Thymus (tissue), 11 donors: ENCODE data around the gene ILK. TPM values are rescaled to one million over a fixed set of nuclear protein-coding genes. Genes with fewer than 3 reads are reported as not detected.

ENCODE experiments used
- DNase-seq, 9 donors: peaks; one replicate each; pipeline ENCODE4 v3.0.0-alpha.2; 2013; ENCODE audit warnings: low spot score in 9 of 9, low read depth in 6 of 9, missing footprints in 1 of 9
- H3K27ac ChIP-seq, 2 donors: one replicate each; pipeline ENCODE4 v1.5.1; 2013; ENCODE audit warnings: control low read depth in 1 of 2, low read depth in 1 of 2, low read length in 1 of 2, mild to moderate bottlenecking in 1 of 2, moderate library complexity in 1 of 2
- H3K27me3 ChIP-seq, 2 donors: one replicate each; pipeline ENCODE4 v1.5.1; 2013; ENCODE audit warnings: low read length in 1 of 2; ENCODE audit not compliant: control insufficient read depth in 2 of 2, insufficient read depth in 1 of 2
- H3K36me3 ChIP-seq, 2 donors: one replicate each; pipeline ENCODE4 v1.5.1; 2013; ENCODE audit warnings: low read length in 1 of 2, mild to moderate bottlenecking in 1 of 2, moderate library complexity in 1 of 2; ENCODE audit not compliant: control insufficient read depth in 2 of 2, insufficient read depth in 2 of 2
- H3K4me1 ChIP-seq, 2 donors: one replicate each; pipeline ENCODE4 v1.5.1; 2013; ENCODE audit warnings: low read length in 2 of 2; ENCODE audit not compliant: control insufficient read depth in 2 of 2, insufficient read depth in 2 of 2
- H3K4me3 ChIP-seq, 2 donors: one replicate each; pipeline ENCODE4 v1.5.1; 2013; ENCODE audit warnings: low read length in 2 of 2, control low read depth in 1 of 2, mild to moderate bottlenecking in 1 of 2
- H3K9me3 ChIP-seq, 2 donors: one replicate each; pipeline ENCODE4 v1.5.1; 2013; ENCODE audit warnings: low read length in 1 of 2, mild to moderate bottlenecking in 1 of 2; ENCODE audit not compliant: control insufficient read depth in 2 of 2, insufficient read depth in 1 of 2
- WGBS: extraction: QIAGEN DNeasy Blood & Tissue Kit; methylation state at CpG from one replicate; pipeline ENCODE4 v1.1.7; 2013; 5-methylcytosine and 5-hydroxymethylcytosine counted together
- polyA plus RNA-seq: library from polyadenylated mRNA; stranded (reverse); fragments of 200-250 nt; gene quantifications from one replicate; pipeline ENCODE4 v1.2.3, GENCODE V29; 2013
- total RNA-seq: library from RNA; stranded (reverse); fragments of 120-200 nt; gene quantifications from one replicate; pipeline ENCODE4 v1.2.4, GENCODE V29; 2013
- donor health status: healthy.

ILK gene
- total and polyA plus RNA-seq, 2 donors, result 68.6 to 74.6 TPM

DNA sequence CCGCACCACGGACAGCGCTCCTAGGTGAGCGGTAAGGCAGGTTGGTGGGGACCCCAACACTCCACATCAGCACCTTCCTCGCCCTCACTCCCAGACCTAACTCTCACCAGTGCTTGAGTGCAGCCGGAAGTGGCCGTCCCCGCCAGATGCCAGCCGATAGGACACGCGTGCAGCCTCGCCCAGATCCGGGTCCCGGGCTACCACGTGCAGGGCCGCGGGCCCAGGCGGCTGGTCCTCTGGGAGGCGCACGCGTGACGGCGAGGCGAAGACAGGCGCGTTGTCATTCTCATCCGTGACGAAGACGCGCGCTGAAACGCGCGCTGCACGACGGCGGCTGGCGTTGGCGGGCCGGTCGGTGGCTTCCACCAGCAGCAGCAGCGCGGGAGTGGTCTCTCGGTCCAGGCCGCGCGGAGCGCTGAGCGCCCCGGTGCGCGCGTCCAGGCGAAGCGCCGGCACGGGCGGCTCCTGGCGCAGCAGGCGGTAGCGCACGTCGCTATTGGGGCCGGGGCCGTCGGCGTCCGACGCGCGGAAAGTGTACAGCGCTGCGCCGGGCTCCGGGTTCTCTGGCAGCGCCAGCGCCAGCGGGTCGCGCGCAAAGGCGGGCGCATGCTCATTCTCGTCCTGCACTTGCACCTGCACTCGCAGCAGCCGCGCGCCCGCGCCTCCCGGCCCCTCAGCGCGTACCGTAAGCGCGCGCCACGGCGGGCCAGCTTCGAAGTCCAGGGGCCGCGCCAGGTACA lies 26.5 kb downstream of the ILK start:
- H3K4me3 ChIP-seq, result no peak overlapping the region
- peaks cover 5 to 7% of the 10 kb centered on the region in 2 donors for H3K4me1 ChIP-seq
- H3K9me3 ChIP-seq, result no peaks in the 10 kb centered on the region
- DNase-seq, result no peak
- H3K27ac ChIP-seq, result no peak overlapping the region
- no peaks in the 10 kb centered on the region for H3K27me3 ChIP-seq
- H3K36me3 ChIP-seq, result peaks cover 19 to 29% of the 10 kb centered on the region in 2 donors
- WGBS, result 95% methylated on average over 102 of the region's 102 CpGs

DNA sequence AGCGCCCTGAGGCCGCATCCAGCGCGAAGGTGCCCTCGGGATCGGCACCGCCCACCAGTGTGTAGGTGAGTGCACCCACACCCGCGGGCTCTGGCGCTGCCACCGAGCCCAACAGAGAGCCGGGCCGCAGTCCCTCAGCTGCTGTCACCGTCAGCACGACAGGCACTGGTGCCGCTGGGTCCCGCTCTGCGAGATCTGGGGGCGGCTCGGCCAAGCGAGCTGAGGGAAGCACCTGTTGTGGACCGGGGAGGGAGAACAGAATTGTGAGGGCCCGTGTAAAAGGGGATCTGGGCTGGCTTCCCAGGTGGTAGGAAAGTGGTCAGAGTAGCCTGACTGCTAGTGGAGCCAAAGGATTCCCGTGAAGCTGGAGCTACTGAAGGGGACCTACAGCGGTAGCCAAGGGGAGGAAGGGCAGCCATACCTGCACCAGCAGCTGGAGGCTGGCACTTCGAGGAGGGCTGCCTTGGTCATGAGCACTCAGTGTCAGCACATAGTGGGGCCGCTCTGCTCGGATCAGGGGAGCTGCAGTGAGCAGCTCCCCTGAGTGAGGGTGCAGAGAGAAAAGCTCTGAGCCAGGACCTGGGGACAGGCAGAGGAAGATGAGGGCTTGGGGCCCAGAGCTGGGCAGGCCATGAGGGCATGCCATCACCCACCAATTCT lies 27.2 kb downstream of the ILK start:
- peaks cover 5 to 7% of the 10 kb centered on the region in 2 donors for H3K4me1 ChIP-seq

DNA sequence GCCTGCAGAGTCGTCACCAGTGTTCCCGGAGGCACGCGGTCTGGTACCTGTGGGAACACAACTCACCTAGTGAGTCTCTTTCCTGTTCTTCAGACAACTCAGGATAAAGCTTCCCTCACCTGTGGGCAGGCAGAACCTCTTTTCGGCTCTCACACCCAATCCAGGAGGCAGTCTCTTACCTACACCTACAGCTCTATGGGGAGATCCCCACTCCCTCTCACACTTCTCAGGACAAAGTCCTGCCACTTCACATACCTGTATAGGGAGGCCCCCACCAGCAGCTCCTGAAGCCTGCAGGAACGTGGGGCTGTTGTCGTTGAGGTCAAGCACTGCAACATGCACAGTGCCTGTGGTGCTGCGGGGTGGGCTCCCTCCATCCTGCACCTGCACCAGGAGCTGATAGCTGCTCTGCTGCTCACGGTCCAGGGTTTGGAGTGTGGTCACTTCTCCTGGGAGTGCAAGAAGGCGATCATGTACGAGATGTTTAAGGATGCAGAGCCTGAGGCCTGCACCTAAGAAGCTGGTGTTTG lies 27.9 kb downstream of the ILK start:
- no peak overlapping the region for H3K4me3 ChIP-seq
- H3K9me3 ChIP-seq, result no peaks in the 10 kb centered on the region
- peaks cover 5 to 7% of the 10 kb centered on the region in 2 donors for H3K4me1 ChIP-seq
- H3K27ac ChIP-seq, result no peak overlapping the region
- H3K36me3 ChIP-seq, result peaks cover 13 to 25% of the 10 kb centered on the region in 2 donors
- WGBS, result 89% methylated on average over 11 of the region's 11 CpGs
- DNase-seq, result no peak
- H3K27me3 ChIP-seq, result no peaks in the 10 kb centered on the region

More for the DNA sequence above, 27.2 kb downstream of the ILK start:
- Histone ChIP-seq H3K9me3 (no peaks in the 10 kb centered on the region), H3K27me3 (no peaks in the 10 kb centered on the region), H3K4me3 (no peak overlapping the region), H3K27ac (no peak overlapping the region), H3K36me3 (peaks cover 13 to 25% of the 10 kb centered on the region in 2 donors)
- DNase-seq, result no peak
- WGBS, result 91% methylated on average over 28 of the region's 28 CpGs

DNA sequence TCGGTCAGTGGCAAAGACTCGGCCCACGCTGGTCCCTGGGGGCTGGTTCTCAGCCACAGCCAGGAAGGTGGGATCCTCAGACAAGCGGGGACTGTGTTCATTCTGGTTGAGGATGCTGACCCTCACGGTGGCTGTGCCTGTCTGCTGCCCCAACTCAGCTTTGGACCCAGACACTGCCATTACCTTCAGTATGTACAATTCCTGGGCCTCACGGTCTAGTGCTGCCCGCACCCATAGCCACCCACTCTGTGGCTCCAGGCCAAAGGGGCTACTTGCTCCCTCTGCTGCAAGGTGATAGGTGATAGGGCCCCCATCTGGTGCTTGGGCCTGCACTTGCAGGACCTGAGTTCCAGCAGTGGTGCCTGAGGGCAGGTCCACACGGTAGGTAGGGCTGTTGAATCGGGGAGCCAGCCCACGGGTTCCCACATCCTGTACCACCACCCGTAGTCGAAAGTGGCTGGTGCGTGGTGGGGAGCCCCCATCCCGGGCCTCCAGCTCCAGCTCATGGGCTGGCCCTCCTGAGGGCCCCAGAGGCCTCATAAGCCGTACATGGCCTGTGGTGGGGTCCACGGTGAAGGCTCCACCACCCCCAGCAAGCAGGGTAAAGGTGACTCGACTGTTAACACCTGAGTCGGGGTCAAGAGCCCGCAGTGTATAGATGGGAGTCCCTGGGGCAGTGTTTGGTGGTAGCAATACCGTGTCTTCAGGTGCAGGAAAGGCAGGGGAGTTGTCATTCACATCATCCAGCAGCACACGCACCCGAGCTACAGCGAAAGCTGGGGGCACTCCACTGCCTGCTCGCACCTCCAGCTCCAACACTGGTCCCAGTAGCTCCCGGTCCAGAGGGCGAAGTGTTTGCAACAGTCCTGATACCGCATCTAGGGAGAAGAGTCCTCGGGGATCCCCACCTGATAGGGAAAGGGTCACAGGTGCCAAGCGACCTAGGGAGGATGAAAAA lies 28.8 kb downstream of the ILK start:
- WGBS, result 95% methylated on average over 29 of the region's 29 CpGs
- peaks cover 13 to 16% of the 10 kb centered on the region in 2 donors for H3K36me3 ChIP-seq
- no peak overlapping the region for H3K27ac ChIP-seq
- H3K9me3 ChIP-seq, result no peaks in the 10 kb centered on the region
- DNase-seq, result no peak
- H3K4me3 ChIP-seq, result no peak overlapping the region
- H3K4me1 ChIP-seq, result peaks cover 2 to 3% of the 10 kb centered on the region in 2 donors
- no peaks in the 10 kb centered on the region for H3K27me3 ChIP-seq

DNA sequence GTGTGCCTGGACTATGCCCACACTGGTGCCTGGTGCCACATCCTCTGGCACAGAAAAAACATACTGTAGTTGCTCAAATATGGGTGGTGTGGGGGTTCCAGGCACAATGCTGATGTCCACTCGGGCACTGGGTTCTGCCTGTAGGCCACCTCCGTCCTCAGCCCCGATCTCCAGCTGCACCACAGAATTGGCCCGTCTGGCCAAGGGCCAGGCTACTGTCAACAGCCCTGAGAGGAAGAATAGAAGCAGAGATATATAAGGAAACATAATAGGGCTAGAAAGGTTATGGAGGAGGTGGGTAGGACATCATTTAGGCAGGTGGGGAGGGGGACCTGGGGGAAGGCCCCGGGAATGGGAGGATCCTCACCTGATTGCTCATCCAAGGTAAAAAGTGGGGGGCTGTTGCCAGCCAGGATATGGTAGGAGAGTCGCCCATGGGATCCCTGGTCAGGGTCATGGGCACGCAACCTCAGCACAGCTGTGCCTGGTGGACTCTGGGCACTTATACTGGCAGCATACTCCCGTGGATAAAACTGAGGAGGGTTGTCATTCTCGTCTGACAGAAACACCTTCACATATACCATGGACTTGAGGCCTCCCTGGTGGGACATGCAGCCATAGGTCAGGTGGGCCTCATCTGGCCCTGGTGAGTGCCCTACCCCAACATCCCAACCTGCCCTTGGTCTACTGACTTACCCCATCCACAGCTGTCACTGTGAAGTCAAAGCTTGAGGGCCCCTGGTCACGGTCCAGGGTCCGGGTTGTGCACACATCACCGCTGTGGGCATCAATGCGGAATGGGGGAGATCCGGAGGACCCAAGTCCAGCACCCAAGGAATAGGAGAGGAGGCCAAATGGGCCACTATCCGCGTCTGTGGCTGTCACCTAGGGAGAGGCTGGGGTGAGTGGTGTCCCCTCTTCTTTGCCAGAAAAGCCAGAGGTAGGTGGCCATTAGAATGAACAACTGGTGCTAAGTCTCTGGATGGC lies 30.1 kb downstream of the ILK start:
- no peaks in the 10 kb centered on the region for H3K27me3 ChIP-seq
- H3K36me3 ChIP-seq, result peaks cover 13 to 15% of the 10 kb centered on the region in 2 donors
- WGBS, result 96% methylated on average over 16 of the region's 16 CpGs
- H3K4me1 ChIP-seq, result no peaks in the 10 kb centered on the region
- no peaks in the 10 kb centered on the region for H3K9me3 ChIP-seq
- no peak overlapping the region for H3K4me3 ChIP-seq
- no peak overlapping the region for H3K27ac ChIP-seq
- no peak for DNase-seq

DNA sequence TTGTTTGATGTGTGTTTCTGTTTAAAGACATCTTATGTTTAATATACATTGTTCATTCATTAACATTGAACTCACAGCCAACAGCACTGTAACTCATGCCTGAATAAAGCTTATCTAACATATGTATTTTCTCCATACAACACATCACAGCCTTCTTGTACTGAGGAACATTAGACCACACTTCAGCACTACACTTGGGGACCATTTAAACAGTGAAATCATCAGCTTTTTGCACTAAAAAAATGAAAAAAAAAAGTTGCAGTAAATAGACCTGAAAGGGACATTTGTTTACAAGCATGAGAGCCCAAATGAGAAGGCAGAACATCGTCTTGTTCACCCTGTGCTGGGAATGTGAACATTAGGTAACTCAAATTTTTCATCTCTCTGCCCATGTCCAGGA lies 31.0 kb downstream of the ILK start:
- H3K9me3 ChIP-seq, result no peaks in the 10 kb centered on the region
- peaks cover 7 to 16% of the 10 kb centered on the region in 2 donors for H3K36me3 ChIP-seq
- no peak overlapping the region for H3K27ac ChIP-seq
- no peaks in the 10 kb centered on the region for H3K4me1 ChIP-seq
- no peak overlapping the region for H3K4me3 ChIP-seq
- 89% methylated on average over 1 of the region's 1 CpG for WGBS
- H3K27me3 ChIP-seq, result no peaks in the 10 kb centered on the region
- DNase-seq, result no peak

DNA sequence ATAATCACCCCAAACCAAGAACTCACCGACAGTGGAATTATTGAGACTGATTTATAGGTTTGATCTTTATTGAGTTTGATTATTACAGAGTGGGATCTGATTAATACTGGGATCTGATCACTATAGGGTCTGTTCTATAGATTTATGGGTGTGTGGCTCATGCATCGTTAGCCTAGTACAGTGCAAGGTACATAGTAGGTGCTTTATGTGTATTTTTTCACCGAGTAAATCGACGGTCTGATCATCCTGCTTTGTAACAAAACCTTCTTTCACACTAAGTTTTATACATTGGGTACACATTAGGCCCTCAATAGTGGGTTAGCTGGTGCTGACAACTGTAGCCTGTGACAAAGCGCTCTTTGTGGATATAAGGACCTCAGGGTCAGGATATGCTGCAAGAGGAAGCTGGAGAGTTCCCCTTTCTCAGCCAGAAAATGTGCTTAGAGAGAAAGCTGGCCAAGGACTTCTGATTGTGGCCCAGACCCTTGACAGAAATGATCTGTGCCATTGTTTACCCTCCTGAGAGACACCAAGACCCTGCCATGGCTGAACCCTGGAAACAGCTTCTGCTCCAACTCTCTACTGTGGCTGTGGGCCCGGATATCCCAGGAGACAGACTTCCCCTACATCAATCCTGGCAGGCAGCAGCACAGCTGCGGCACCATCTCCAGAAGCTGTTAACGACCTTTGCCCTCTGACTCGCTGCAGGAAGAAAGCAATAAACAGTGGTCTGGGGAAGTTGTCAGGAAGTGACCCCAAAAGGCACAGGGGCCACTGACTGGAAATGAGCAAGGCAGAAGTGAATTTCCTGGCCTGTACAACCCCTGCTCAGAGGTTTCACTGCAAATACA lies 31.7 kb downstream of the ILK start:
- peaks cover 6 to 16% of the 10 kb centered on the region in 2 donors for H3K36me3 ChIP-seq
- 56% methylated on average over 10 of the region's 10 CpGs for WGBS
- DNase-seq, result no peak
- no peaks in the 10 kb centered on the region for H3K4me1 ChIP-seq
- H3K4me3 ChIP-seq, result no peak overlapping the region
- H3K9me3 ChIP-seq, result no peaks in the 10 kb centered on the region
- H3K27ac ChIP-seq, result no peak overlapping the region
- no peaks in the 10 kb centered on the region for H3K27me3 ChIP-seq
